ENCODE measurements around the gene SERPINB8. TPM values are rescaled to one million over a fixed set of nuclear protein-coding genes. Genes with fewer than 3 reads are reported as not detected.

The SERPINB8 gene
- total and polyA plus RNA-seq, 2 donors (not counting 1 experiment from before 2014, with no cell fraction given): 9.7 to 21.0 TPM

DNA sequence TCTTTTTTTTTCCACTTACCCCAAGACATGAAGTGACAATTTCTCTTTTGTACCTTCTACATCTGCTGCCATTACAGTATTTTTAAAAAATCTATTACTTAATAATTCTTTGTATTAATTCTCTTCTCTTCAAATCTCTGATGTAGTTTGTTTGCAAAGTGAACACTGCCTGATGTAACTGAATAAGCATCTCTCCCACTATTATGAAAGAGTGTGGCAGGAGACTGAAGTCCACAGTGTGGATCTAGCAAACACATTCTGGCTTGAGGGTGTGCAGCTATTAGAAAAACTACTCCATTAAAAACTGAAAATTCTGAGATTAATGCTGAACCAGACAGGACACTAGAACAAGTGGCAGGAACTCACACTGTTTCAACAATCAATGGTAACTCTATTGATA lies 5.0 kb upstream of the SERPINB8 start:
- Histone ChIP-seq H4K20me1 (ENCODE audit: control insufficient read depth, extremely low read depth, insufficient read depth, low read length) (no peaks in the 10 kb centered on the region), H3K36me3 (ENCODE audit: control insufficient read depth, insufficient read depth, low read length) (no peaks in the 10 kb centered on the region), H3K9me3 (ENCODE audit: control insufficient read depth, insufficient read depth, low read depth, low read length) (no peaks in the 10 kb centered on the region), H3K27ac (ENCODE audit: insufficient read depth, low read length) (no peak overlapping the region), H3K9ac (ENCODE audit: insufficient read depth, low read length) (no peak overlapping the region), H3K4me1 (ENCODE audit: control insufficient read depth, extremely low read depth, insufficient read depth, low read length) (peaks cover 3% of the 10 kb centered on the region), H3K27me3 (ENCODE audit: control insufficient read depth, insufficient read depth, low read length) (peaks cover 2% of the 10 kb centered on the region), H3K4me2 (ENCODE audit: extremely low read depth, insufficient read depth, low read length) (no peak overlapping the region), H3K79me2 (ENCODE audit: control insufficient read depth, insufficient read depth, low read length) (no peaks in the 10 kb centered on the region), H2AFZ (ENCODE audit: low read length) (no peak overlapping the region), H3K4me3 (replicated peaks in 1 of 4; ENCODE audit: control extremely low read depth in 1 of 4, insufficient read depth in 1 of 4, low read depth in 3 of 4, low read length in 4 of 4) (no peak overlapping the region)
- DNase-seq (ENCODE audit: low read depth in 2 of 2): no peak
- TF ChIP-seq CTCF (conservative IDR thresholded peaks at IDR 0.05 in 1 of 2, IDR thresholded peaks at IDR 0.05 in 1 of 2; ENCODE audit: low read depth in 1 of 2, low read length in 2 of 2): no peak
- no peak for TF ChIP-seq EZH2 (IDR thresholded peaks at IDR 0.05; ENCODE audit: low read length, missing control alignments)

GRCh38 chr18:63965716-63966330 lies 4.1 kb upstream of the SERPINB8 start:
- H4K20me1 ChIP-seq (ENCODE audit: control insufficient read depth, extremely low read depth, insufficient read depth, low read length): no peaks in the 10 kb centered on the region
- no peaks in the 10 kb centered on the region for H3K36me3 ChIP-seq (ENCODE audit: control insufficient read depth, insufficient read depth, low read length)
- no peaks in the 10 kb centered on the region for H3K79me2 ChIP-seq (ENCODE audit: control insufficient read depth, insufficient read depth, low read length)
- DNase-seq (ENCODE audit: low read depth in 2 of 2): peak in 1 of 2 donors; percentile 54
- H3K4me2 ChIP-seq (ENCODE audit: extremely low read depth, insufficient read depth, low read length): no peak overlapping the region
- no peak overlapping the region for H3K4me3 ChIP-seq (replicated peaks in 1 of 4; ENCODE audit: control extremely low read depth in 1 of 4, insufficient read depth in 1 of 4, low read depth in 3 of 4, low read length in 4 of 4)
- no peaks in the 10 kb centered on the region for H3K27me3 ChIP-seq (ENCODE audit: control insufficient read depth, insufficient read depth, low read length)
- no peak overlapping the region for H3K27ac ChIP-seq (ENCODE audit: insufficient read depth, low read length)
- no peak overlapping the region for H3K9ac ChIP-seq (ENCODE audit: insufficient read depth, low read length)
- H3K9me3 ChIP-seq (ENCODE audit: control insufficient read depth, insufficient read depth, low read depth, low read length): no peaks in the 10 kb centered on the region
- no peak overlapping the region for H2AFZ ChIP-seq (ENCODE audit: low read length)
- no peak for TF ChIP-seq CTCF (conservative IDR thresholded peaks at IDR 0.05 in 1 of 2, IDR thresholded peaks at IDR 0.05 in 1 of 2; ENCODE audit: low read depth in 1 of 2, low read length in 2 of 2)
- H3K4me1 ChIP-seq (ENCODE audit: control insufficient read depth, extremely low read depth, insufficient read depth, low read length): peaks cover 3% of the 10 kb centered on the region

- peak; percentile 42 to 51 for DNase-seq (ENCODE audit: low read depth in 2 of 2)
- Histone ChIP-seq H2AFZ (ENCODE audit: low read length) (peak overlapping the region; percentile 69), H3K27ac (ENCODE audit: insufficient read depth, low read length) (peak overlapping the region; percentile 96)
Measured at GRCh38 chr18:63970809-63971205, 926 bp downstream of the SERPINB8 start.

More at GRCh38 chr18:63970809-63971205, 926 bp downstream of the SERPINB8 start:
- Histone ChIP-seq H3K36me3 (ENCODE audit: control insufficient read depth, insufficient read depth, low read length) (no peaks in the 10 kb centered on the region), H3K9me3 (ENCODE audit: control insufficient read depth, insufficient read depth, low read depth, low read length) (no peaks in the 10 kb centered on the region), H3K79me2 (ENCODE audit: control insufficient read depth, insufficient read depth, low read length) (peaks cover 12% of the 10 kb centered on the region), H3K4me3 (replicated peaks in 1 of 4; ENCODE audit: control extremely low read depth in 1 of 4, insufficient read depth in 1 of 4, low read depth in 3 of 4, low read length in 4 of 4) (peak overlapping the region; percentile 62 to 82 (median 70)), H3K4me1 (ENCODE audit: control insufficient read depth, extremely low read depth, insufficient read depth, low read length) (peaks cover 3% of the 10 kb centered on the region), H4K20me1 (ENCODE audit: control insufficient read depth, extremely low read depth, insufficient read depth, low read length) (no peaks in the 10 kb centered on the region), H3K4me2 (ENCODE audit: extremely low read depth, insufficient read depth, low read length) (peak overlapping the region; percentile 74), H3K9ac (ENCODE audit: insufficient read depth, low read length) (peak overlapping the region; percentile 80), H3K27me3 (ENCODE audit: control insufficient read depth, insufficient read depth, low read length) (no peaks in the 10 kb centered on the region)
- TF ChIP-seq EZH2 (IDR thresholded peaks at IDR 0.05; ENCODE audit: low read length, missing control alignments): no peak
- TF ChIP-seq CTCF (conservative IDR thresholded peaks at IDR 0.05 in 1 of 2, IDR thresholded peaks at IDR 0.05 in 1 of 2; ENCODE audit: low read depth in 1 of 2, low read length in 2 of 2): no peak
